ENCODE measurements around the gene IRF2. TPM values are rescaled to one million over a fixed set of nuclear protein-coding genes. Genes with fewer than 3 reads are reported as not detected.
A peak's percentile ranks its signal among the peaks of the same experiment; 100 is the strongest.

The IRF2 gene
- total and polyA plus RNA-seq, 12 donors: 9.3 to 41.4 (median 28.6) TPM

GRCh38 chr4:184403384-184403781 lies 71.0 kb downstream of the IRF2 start:
- no peak for DNase-seq
- intact Hi-C loops (cut with DNase I): loop anchor here in 3 of 10 donors (5.0 to 10.0 kb wide), 2 partner anchors 69 to 131 kb away; partner anchors contain the start of gene IRF2 (in 1 of the 3)
- no peak for TF ChIP-seq CTCF (IDR thresholded peaks at IDR 0.05)
- ATAC-seq: no peak
- Histone ChIP-seq H3K36me3 (peaks cover 0 to 99% (median 33%) of the 10 kb centered on the region in 9 donors), H3K4me3 (no peak overlapping the region), H3K9me3 (no peaks in the 10 kb centered on the region), H3K27me3 (no peaks in the 10 kb centered on the region), H3K27ac (peak overlapping the region in 4 of 10 donors; percentile 5 to 57 (median 26)), H3K4me1 (peaks cover 17 to 85% (median 57%) of the 10 kb centered on the region in 9 donors)
- 53 to 62% methylated on average over 1 of the region's 1 CpG for WGBS, 2 donors

- intact Hi-C loops (cut with DNase I): loop anchor here in 3 of 10 donors (5.0 to 10.0 kb wide), 2 partner anchors 69 to 132 kb away; partner anchors contain the start of gene IRF2 (in 1 of the 3)
- no peaks in the 10 kb centered on the region for H3K27me3 ChIP-seq
- TF ChIP-seq CTCF (IDR thresholded peaks at IDR 0.05): no peak
- peak overlapping the region in 5 of 10 donors; percentile 20 to 68 (median 32) for H3K27ac ChIP-seq
- DNase-seq: no peak
- no peak for ATAC-seq
- H3K36me3 ChIP-seq: peaks cover 0 to 100% (median 29%) of the 10 kb centered on the region in 9 donors
- no peak overlapping the region for H3K4me3 ChIP-seq
- peaks cover 12 to 85% (median 57%) of the 10 kb centered on the region in 9 donors for H3K4me1 ChIP-seq
- no peaks in the 10 kb centered on the region for H3K9me3 ChIP-seq
- WGBS, 2 donors: 82 to 83% methylated on average over 14 of the region's 14 CpGs
These were observed 71.5 kb downstream of the IRF2 start for GRCh38 chr4:184402740-184403383.

- Histone ChIP-seq H3K36me3 (peaks cover 0 to 100% (median 23%) of the 10 kb centered on the region in 9 donors), H3K27me3 (no peaks in the 10 kb centered on the region), H3K4me1 (peaks cover 8 to 85% (median 57%) of the 10 kb centered on the region in 9 donors), H3K4me3 (no peak overlapping the region), H3K27ac (peak overlapping the region in 6 of 10 donors; percentile 24 to 74 (median 46)), H3K9me3 (no peaks in the 10 kb centered on the region)
- ATAC-seq (no peak), DNase-seq (no peak)
- intact Hi-C loops (cut with DNase I): loop anchor here in 3 of 10 donors (5.0 to 10.0 kb wide), 2 partner anchors 70 to 133 kb away; partner anchors contain the start of gene IRF2 (in 1 of the 3)
- no peak for TF ChIP-seq CTCF (IDR thresholded peaks at IDR 0.05)
- 87 to 91% methylated on average over 12 of the region's 12 CpGs for WGBS, 2 donors
These were observed 72.1 kb downstream of the IRF2 start for GRCh38 chr4:184402239-184402638.

GRCh38 chr4:184401397-184402171 lies 72.8 kb downstream of the IRF2 start:
- H3K4me1 ChIP-seq: peaks cover 7 to 85% (median 52%) of the 10 kb centered on the region in 9 donors
- no peaks in the 10 kb centered on the region for H3K9me3 ChIP-seq
- DNase-seq: no peak
- H3K36me3 ChIP-seq: peaks cover 0 to 100% (median 23%) of the 10 kb centered on the region in 9 donors
- 63 to 68% methylated on average over 13 of the region's 13 CpGs for WGBS, 2 donors
- no peak for TF ChIP-seq CTCF (IDR thresholded peaks at IDR 0.05)
- intact Hi-C loops (cut with DNase I): loop anchor here in 3 of 10 donors (5.0 to 10.0 kb wide), 2 partner anchors 71 to 133 kb away; partner anchors contain the start of gene IRF2 (in 1 of the 3)
- H3K4me3 ChIP-seq: no peak overlapping the region
- ATAC-seq: peak in 6 of 8 donors; percentile 17 to 55 (median 38)
- peak overlapping the region in 8 of 10 donors; percentile 22 to 74 (median 44) for H3K27ac ChIP-seq
- no peaks in the 10 kb centered on the region for H3K27me3 ChIP-seq
